BE2C (cell line): Measurements from ENCODE around the gene IKZF5.

Experiments used
- DNase-seq: peaks from one replicate; pipeline ENCODE4 v3.0.0-alpha.2; 2020
- H3K27me3 ChIP-seq: fragments of 250-450 bp; sonication (Bioruptor Pico); 2 replicates; pipeline ENCODE4 v1.5.1; 2020; ENCODE audit warnings: mild to moderate bottlenecking
- H3K36me3 ChIP-seq: fragments of 250-450 bp; sonication (Bioruptor Pico); 2 replicates; pipeline ENCODE4 v1.5.1; 2020; ENCODE audit warnings: mild to moderate bottlenecking
- H3K4me1 ChIP-seq: fragments of 250-450 bp; sonication (Bioruptor Pico); 2 replicates; pipeline ENCODE4 v1.5.1; 2020
- H3K4me3 ChIP-seq: 2 replicates; pipeline ENCODE4 v1.5.1; 2011; ENCODE audit warnings: low read depth, low read length
- H3K9me3 ChIP-seq: fragments of 250-450 bp; sonication (Bioruptor Pico); 2 replicates; pipeline ENCODE4 v1.5.1; 2020
- TF ChIP-seq, protein P1 (sequence below): IDR thresholded peaks from 2 replicates; pipeline ENCODE4 v1.5.1; 2012; ENCODE audit warnings: mild to moderate bottlenecking, low read depth, low read length

Gene IKZF5

GRCh38 chr10:122953902-122954730, 54.5 kb downstream of the IKZF5 start, which contains the start of gene C10orf88:
C10orf88 (minus strand) TSS chr10:122954227; CDS start chr10:122954178, 49 bp downstream.
- H3K4me1 ChIP-seq, result 0 out of 2 replicates have a peak, but pooled peaks cover 2% of the 10 kb centered on the region
- peaks cover 2% of the 10 kb centered on the region; the same call in 1 of the 2 replicates for H3K36me3 ChIP-seq
- TF ChIP-seq, protein P1, sequence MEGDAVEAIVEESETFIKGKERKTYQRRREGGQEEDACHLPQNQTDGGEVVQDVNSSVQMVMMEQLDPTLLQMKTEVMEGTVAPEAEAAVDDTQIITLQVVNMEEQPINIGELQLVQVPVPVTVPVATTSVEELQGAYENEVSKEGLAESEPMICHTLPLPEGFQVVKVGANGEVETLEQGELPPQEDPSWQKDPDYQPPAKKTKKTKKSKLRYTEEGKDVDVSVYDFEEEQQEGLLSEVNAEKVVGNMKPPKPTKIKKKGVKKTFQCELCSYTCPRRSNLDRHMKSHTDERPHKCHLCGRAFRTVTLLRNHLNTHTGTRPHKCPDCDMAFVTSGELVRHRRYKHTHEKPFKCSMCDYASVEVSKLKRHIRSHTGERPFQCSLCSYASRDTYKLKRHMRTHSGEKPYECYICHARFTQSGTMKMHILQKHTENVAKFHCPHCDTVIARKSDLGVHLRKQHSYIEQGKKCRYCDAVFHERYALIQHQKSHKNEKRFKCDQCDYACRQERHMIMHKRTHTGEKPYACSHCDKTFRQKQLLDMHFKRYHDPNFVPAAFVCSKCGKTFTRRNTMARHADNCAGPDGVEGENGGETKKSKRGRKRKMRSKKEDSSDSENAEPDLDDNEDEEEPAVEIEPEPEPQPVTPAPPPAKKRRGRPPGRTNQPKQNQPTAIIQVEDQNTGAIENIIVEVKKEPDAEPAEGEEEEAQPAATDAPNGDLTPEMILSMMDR, result no peak
- H3K4me3 ChIP-seq, result peak within 1 kb of the TSS; percentile 82
- DNase-seq, result peak; percentile 96
- no peaks in the 10 kb centered on the region for H3K27me3 ChIP-seq
- peaks cover 7% of the 10 kb centered on the region for H3K9me3 ChIP-seq

DNA sequence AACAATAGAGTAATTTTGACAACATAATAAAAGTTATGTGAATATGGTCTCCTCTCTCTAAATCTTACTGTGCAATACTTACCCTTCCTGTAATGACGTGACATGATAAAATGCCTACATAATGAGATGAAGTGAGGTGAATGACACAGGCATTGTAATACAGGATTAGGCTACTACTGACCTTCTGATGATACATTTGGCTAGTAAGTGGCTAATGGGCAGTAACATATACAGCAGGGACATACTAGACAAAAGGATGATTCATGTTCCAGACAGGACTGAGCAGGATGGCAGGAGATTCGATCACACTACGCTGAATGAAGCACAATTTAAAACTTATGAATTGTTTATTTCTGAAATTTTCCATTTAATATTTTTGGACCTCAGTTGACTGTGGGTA, 59.3 kb downstream of the IKZF5 start:
- H3K9me3 ChIP-seq, result no peaks in the 10 kb centered on the region; the same call in 1 of the 2 replicates
- 0 out of 2 replicates have a peak, but pooled peaks cover 2% of the 10 kb centered on the region for H3K4me1 ChIP-seq
- no peaks in the 10 kb centered on the region for H3K27me3 ChIP-seq
- TF ChIP-seq, protein P1, result no peak
- no peak for DNase-seq
- H3K4me3 ChIP-seq, result no peak overlapping the region
- peaks cover 10% of the 10 kb centered on the region for H3K36me3 ChIP-seq
